MM.1S (cell line): ENCODE measurements around the gene TOP2B.

Experiments used
- DNase-seq: peaks from one replicate; pipeline ENCODE4 v3.0.0-alpha.2; 2015
- H2AFZ ChIP-seq: fragments of 300-600 bp; sonication (generic); 2 replicates; pipeline ENCODE4 v1.6.0; 2016; ENCODE audit warnings: antibody characterized with exemption, low read length
- H3F3A ChIP-seq: fragments of 300-600 bp; sonication (generic); 2 replicates; pipeline ENCODE4 v1.6.1; 2016; ENCODE audit warnings: mild to moderate bottlenecking, antibody characterized with exemption, low read length, moderate library complexity, mixed read lengths; ENCODE audit not compliant: insufficient read depth
- H3K27ac ChIP-seq: fragments of 300-600 bp; sonication (generic); 2 replicates; pipeline ENCODE4 v1.5.1; 2016; ENCODE audit warnings: mild to moderate bottlenecking, low read length
- H3K27me3 ChIP-seq: fragments of 300-600 bp; sonication (generic); replicated peaks from 2 replicates; pipeline ENCODE4 v1.6.0; 2016; ENCODE audit warnings: low read length; ENCODE audit not compliant: insufficient read depth
- H3K36me3 ChIP-seq: fragments of 300-600 bp; sonication (generic); replicated peaks from 2 replicates; pipeline ENCODE4 v1.6.1; 2016; ENCODE audit warnings: mild to moderate bottlenecking, low read length, mixed read lengths; ENCODE audit not compliant: insufficient read depth
- H3K4me1 ChIP-seq: fragments of 300-600 bp; sonication (generic); 2 replicates; pipeline ENCODE4 v1.6.1; 2016; ENCODE audit warnings: low read length, mixed read lengths
- H3K4me2 ChIP-seq: fragments of 300-600 bp; sonication (generic); 2 replicates; pipeline ENCODE4 v1.6.0; 2016; ENCODE audit warnings: low read depth, low read length
- H3K4me3 ChIP-seq: fragments of 300-600 bp; sonication (generic); 2 replicates; pipeline ENCODE4 v1.5.1; 2016; ENCODE audit warnings: low read length, mixed read lengths
- H3K79me2 ChIP-seq: fragments of 300-600 bp; sonication (generic); 2 replicates; pipeline ENCODE4 v1.6.1; 2016; ENCODE audit warnings: mixed run types, low read length, mixed read lengths
- H3K9ac ChIP-seq: fragments of 300-600 bp; sonication (generic); 2 replicates; pipeline ENCODE4 v1.6.1; 2016; ENCODE audit warnings: low read length, mixed read lengths
- H3K9me2 ChIP-seq: fragments of 300-600 bp; sonication (generic); replicated peaks from 2 replicates; pipeline ENCODE4 v1.6.1; 2016; ENCODE audit warnings: mild to moderate bottlenecking, low read length, mixed read lengths; ENCODE audit not compliant: insufficient read depth
- H3K9me3 ChIP-seq: fragments of 300-600 bp; sonication (generic); replicated peaks from 2 replicates; pipeline ENCODE4 v1.6.1; 2016; ENCODE audit warnings: mild to moderate bottlenecking, low read length, mixed read lengths; ENCODE audit not compliant: insufficient read depth
- H4K20me1 ChIP-seq: fragments of 300-600 bp; sonication (generic); 2 replicates; pipeline ENCODE4 v1.6.1; 2016; ENCODE audit warnings: mild to moderate bottlenecking, low read length, moderate library complexity, mixed read lengths; ENCODE audit not compliant: insufficient read depth
- CTCF ChIP-seq: fragments of 300-600 bp; sonication (generic); IDR thresholded peaks from 2 replicates; pipeline ENCODE4 v1.5.1; 2016; ENCODE audit warnings: antibody characterized with exemption, low read length, mixed read lengths
- EZH2 ChIP-seq: fragments of 300-600 bp; sonication (generic); optimal IDR thresholded peaks from 2 replicates; pipeline ENCODE3; 2017; ENCODE audit warnings: low read depth, mild to moderate bottlenecking, antibody characterized with exemption, low read length, mixed read lengths
- EZH2phosphoT487 ChIP-seq: fragments of 300-600 bp; sonication (generic); IDR thresholded peaks from 2 replicates; pipeline ENCODE4 v1.6.1; 2018; ENCODE audit warnings: antibody characterized with exemption, low read length

The TOP2B gene

GRCh38 chr3:25558121-25558520 lies 106.6 kb downstream of the TOP2B start:
- H3K4me1 ChIP-seq: no peaks in the 10 kb centered on the region
- H3K4me3 ChIP-seq: no peak overlapping the region
- H3K4me2 ChIP-seq: no peak overlapping the region
- H3K9me2 ChIP-seq: no peaks in the 10 kb centered on the region
- H3K9me3 ChIP-seq: no peaks in the 10 kb centered on the region
- TF ChIP-seq CTCF (no peak), EZH2 (no peak), EZH2phosphoT487 (no peak)
- no peak overlapping the region for H3K27ac ChIP-seq
- no peak overlapping the region for H3K9ac ChIP-seq
- no peaks in the 10 kb centered on the region for H3K36me3 ChIP-seq
- H3K79me2 ChIP-seq: no peaks in the 10 kb centered on the region
- no peak for DNase-seq
- H3K27me3 ChIP-seq: no peaks in the 10 kb centered on the region
- no peaks in the 10 kb centered on the region for H3F3A ChIP-seq
- no peaks in the 10 kb centered on the region for H4K20me1 ChIP-seq
- H2AFZ ChIP-seq: no peak overlapping the region

GRCh38 chr3:25557694-25558093 lies 107.0 kb downstream of the TOP2B start:
- H3K9me2 ChIP-seq: no peaks in the 10 kb centered on the region
- H3K9me3 ChIP-seq: no peaks in the 10 kb centered on the region
- no peaks in the 10 kb centered on the region for H3K79me2 ChIP-seq
- no peak overlapping the region for H2AFZ ChIP-seq
- H3K4me2 ChIP-seq: no peak overlapping the region
- no peaks in the 10 kb centered on the region for H3F3A ChIP-seq
- no peak overlapping the region for H3K9ac ChIP-seq
- H4K20me1 ChIP-seq: no peaks in the 10 kb centered on the region
- TF ChIP-seq EZH2phosphoT487 (no peak), EZH2 (no peak), CTCF (no peak)
- no peaks in the 10 kb centered on the region for H3K27me3 ChIP-seq
- no peaks in the 10 kb centered on the region for H3K36me3 ChIP-seq
- no peak overlapping the region for H3K27ac ChIP-seq
- no peaks in the 10 kb centered on the region for H3K4me1 ChIP-seq
- H3K4me3 ChIP-seq: no peak overlapping the region
- DNase-seq: no peak

- Histone ChIP-seq H3K4me1 (no peaks in the 10 kb centered on the region), H3K79me2 (no peaks in the 10 kb centered on the region), H2AFZ (no peak overlapping the region), H3F3A (no peaks in the 10 kb centered on the region), H3K36me3 (no peaks in the 10 kb centered on the region), H4K20me1 (no peaks in the 10 kb centered on the region), H3K9me3 (no peaks in the 10 kb centered on the region), H3K9me2 (no peaks in the 10 kb centered on the region), H3K4me2 (no peak overlapping the region), H3K9ac (no peak overlapping the region), H3K4me3 (no peak overlapping the region), H3K27ac (no peak overlapping the region), H3K27me3 (no peaks in the 10 kb centered on the region)
- TF ChIP-seq CTCF (no peak), EZH2phosphoT487 (no peak), EZH2 (no peak)
- DNase-seq: no peak
These were observed 108.3 kb downstream of the TOP2B start for GRCh38 chr3:25556447-25556846.
